ENCODE results near the gene ZGRF1. TPM values are rescaled to one million over a fixed set of nuclear protein-coding genes. Genes with fewer than 3 reads are reported as not detected.
A peak's percentile ranks its signal among the peaks of the same experiment; 100 is the strongest.

ZGRF1 gene
- total and polyA plus RNA-seq, 7 donors, result 0.46 to 5.3 (median 3.6) TPM

DNA sequence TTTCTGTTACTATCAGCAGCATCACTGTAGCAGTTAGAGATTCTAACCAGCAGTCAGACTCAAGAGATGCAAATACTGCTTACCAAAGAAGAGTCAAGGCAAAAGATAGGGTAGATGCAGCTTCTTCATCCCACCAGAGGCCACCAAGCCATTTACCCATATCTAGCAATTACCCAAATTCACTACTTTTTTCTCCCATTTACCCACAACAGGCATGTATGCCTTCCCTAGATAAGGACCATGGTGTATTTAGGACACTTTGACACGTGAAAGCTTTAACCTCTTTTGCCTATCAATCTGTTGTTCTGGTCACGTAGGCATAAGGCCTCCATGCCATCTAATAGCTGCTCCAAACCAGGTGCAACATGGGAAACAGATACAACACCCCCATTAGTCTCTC, 5.8 kb upstream of the ZGRF1 start:
- intact Hi-C loops (cut with DNase I), result no loop called here

GRCh38 chr4:112637552-112637866, 800 bp upstream of the ZGRF1 start:
- H3K27ac ChIP-seq, result peak overlapping the region; percentile 89 to 94 (median 91)
- H3K4me3 ChIP-seq, result peak overlapping the region; percentile 54 to 62 (median 56)
- peaks cover 0 to 25% (median 18%) of the 10 kb centered on the region in 4 donors for H3K4me1 ChIP-seq
- DNase-seq, result no peak
- 0% methylated on average over 8 of the region's 8 CpGs for WGBS, 2 donors
- no peaks in the 10 kb centered on the region for H3K9me3 ChIP-seq
- intact Hi-C loops (cut with DNase I), result loop anchor here (2.0 to 10.0 kb wide), 6 partner anchors 127 to 467 kb away; partner anchors contain the start of gene AP1AR
- no peak for TF ChIP-seq POLR2AphosphoS5 (IDR thresholded peaks at IDR 0.05)
- no peak for TF ChIP-seq POLR2A (IDR thresholded peaks at IDR 0.05)
- no peak for TF ChIP-seq CTCF (IDR thresholded peaks at IDR 0.05)
- TF ChIP-seq EP300 (IDR thresholded peaks at IDR 0.05), result no peak
- peaks cover 0 to under 1% (median 0%) of the 10 kb centered on the region in 4 donors for H3K36me3 ChIP-seq
- no peaks in the 10 kb centered on the region for H3K27me3 ChIP-seq

More for the DNA sequence above, 5.8 kb upstream of the ZGRF1 start:
- Histone ChIP-seq H3K4me1 (peaks cover 0 to 19% (median 10%) of the 10 kb centered on the region in 4 donors), H3K36me3 (peaks cover 0 to 35% (median 24%) of the 10 kb centered on the region in 4 donors), H3K9me3 (no peaks in the 10 kb centered on the region), H3K27ac (no peak overlapping the region), H3K27me3 (no peaks in the 10 kb centered on the region), H3K4me3 (no peak overlapping the region)
- TF ChIP-seq POLR2AphosphoS5 (IDR thresholded peaks at IDR 0.05) (no peak), EP300 (IDR thresholded peaks at IDR 0.05) (no peak), POLR2A (IDR thresholded peaks at IDR 0.05) (no peak), CTCF (IDR thresholded peaks at IDR 0.05) (no peak)
- 86 to 91% methylated on average over 2 of the region's 2 CpGs for WGBS, 2 donors
- no peak for DNase-seq

GRCh38 chr4:112633477-112634235, 3.1 kb downstream of the ZGRF1 start:
- DNase-seq, result no peak
- TF ChIP-seq CTCF (IDR thresholded peaks at IDR 0.05) (peak in 3 of 4 experiments; percentile 24 to 47 (median 41)), EP300 (IDR thresholded peaks at IDR 0.05) (no peak), POLR2AphosphoS5 (IDR thresholded peaks at IDR 0.05) (no peak), POLR2A (IDR thresholded peaks at IDR 0.05) (no peak)
- no peak overlapping the region for H3K27ac ChIP-seq
- peaks cover 0 to 18% (median 16%) of the 10 kb centered on the region in 4 donors for H3K4me1 ChIP-seq
- intact Hi-C loops (cut with DNase I), result loop anchor here (10.0 kb wide), 3 partner anchors 131 to 471 kb away; partner anchors contain the start of gene AP1AR
- peaks cover 0 to 4% (median 0%) of the 10 kb centered on the region in 4 donors for H3K36me3 ChIP-seq
- no peaks in the 10 kb centered on the region for H3K27me3 ChIP-seq
- WGBS, 2 donors, result 31 to 38% methylated on average over 4 of the region's 4 CpGs
- no peak overlapping the region for H3K4me3 ChIP-seq
- no peaks in the 10 kb centered on the region for H3K9me3 ChIP-seq

- no peaks in the 10 kb centered on the region for H3K4me1 ChIP-seq
- WGBS, 2 donors, result 93 to 96% methylated on average over 4 of the region's 4 CpGs
- no peak overlapping the region for H3K4me3 ChIP-seq
- TF ChIP-seq POLR2AphosphoS5 (IDR thresholded peaks at IDR 0.05) (no peak), EP300 (IDR thresholded peaks at IDR 0.05) (no peak), CTCF (IDR thresholded peaks at IDR 0.05) (no peak), POLR2A (IDR thresholded peaks at IDR 0.05) (no peak)
- intact Hi-C loops (cut with DNase I), result no loop called here
- H3K27me3 ChIP-seq, result no peaks in the 10 kb centered on the region
- no peaks in the 10 kb centered on the region for H3K9me3 ChIP-seq
- peaks cover 0 to 4% (median 0%) of the 10 kb centered on the region in 4 donors for H3K36me3 ChIP-seq
- H3K27ac ChIP-seq, result no peak overlapping the region
- DNase-seq, result no peak
These were observed 10.5 kb downstream of the ZGRF1 start for GRCh38 chr4:112626228-112626627.

Measured in sigmoid colon (tissue), 7 donors.